ENCODE results near the gene CABYR.

DNA sequence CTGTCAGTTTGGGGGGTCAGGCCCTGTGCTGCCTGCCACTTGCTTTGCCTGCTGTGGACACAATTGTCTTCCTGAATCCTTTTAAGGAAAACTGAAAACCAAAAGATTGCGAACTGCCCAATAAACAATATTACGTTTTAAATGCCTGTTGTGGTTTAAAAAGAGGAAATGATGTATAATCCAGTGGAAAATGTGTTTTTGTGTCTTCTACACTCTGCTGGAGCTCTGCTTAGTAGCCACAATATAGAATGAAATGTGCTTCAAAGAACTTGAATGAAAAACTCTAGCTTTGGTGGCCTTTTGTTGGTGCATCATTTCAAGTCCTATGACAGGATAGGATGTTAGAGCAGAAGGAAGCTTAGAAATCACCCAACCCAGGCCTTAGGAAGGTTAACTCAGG lies 23.2 kb upstream of the CABYR start:
- TF ChIP-seq ZNF274 (IDR thresholded peaks at IDR 0.05; ENCODE audit: low read depth, low read length), result no peak
- TF ChIP-seq SUZ12 (IDR thresholded peaks at IDR 0.05; ENCODE audit: extremely low read depth, insufficient read depth, insufficient read length), result no peak

All from NT2/D1 (cell line).